ENCODE results near the gene STK26.

STK26 gene

DNA sequence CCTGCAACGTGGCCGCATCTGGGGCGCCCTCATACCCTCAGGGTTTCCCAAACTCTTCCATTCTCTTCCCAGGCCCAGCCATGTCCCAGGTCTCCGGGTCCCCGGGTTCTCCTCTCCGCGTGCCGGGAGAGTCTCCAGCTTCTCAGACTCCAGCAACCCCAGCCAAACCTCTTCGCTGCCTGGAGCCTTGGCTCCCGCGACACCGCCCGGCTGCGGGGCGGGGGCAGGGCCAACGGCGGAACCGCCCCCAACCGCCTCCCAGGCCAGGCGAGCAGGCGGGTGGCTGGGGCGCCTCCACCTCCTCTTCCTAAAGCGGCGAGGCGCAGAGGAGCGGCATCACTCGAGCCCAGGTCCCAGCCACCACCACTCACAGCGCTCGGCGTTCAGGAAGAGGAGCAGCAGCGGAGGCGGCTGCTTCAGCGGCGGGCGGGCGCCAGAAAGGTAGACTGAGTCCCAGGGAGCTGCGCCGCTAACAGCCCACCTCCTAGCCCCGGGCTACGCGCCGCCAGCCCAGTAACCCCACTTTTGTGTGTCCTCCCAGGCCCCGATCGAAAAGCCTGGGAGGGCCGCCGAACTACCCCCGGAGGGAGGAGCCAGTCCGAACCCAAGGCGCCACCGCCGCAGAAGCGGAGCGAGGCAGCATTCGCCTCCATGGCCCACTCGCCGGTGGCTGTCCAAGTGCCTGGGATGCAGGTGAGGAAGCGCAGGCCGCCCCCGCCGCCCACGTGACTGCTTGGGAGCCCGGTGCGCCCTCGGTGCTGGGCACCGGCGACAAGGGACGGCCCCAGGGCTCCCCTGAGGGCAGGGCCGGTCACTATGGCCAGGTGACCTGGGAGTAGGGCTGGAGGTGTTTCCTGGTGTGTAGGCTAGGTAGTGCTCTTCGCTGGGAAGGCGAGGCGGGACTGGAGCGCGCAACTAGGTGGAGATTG is at the start of gene STK26:
STK26 (plus strand) TSS at position 336 of the 929 bp plus-strand sequence; CDS start at position 652, 316 bp downstream.
- DNase-seq (ENCODE audit: extremely low read depth, low read depth), result no peak
- peak within 1 kb of the TSS; percentile 63 for H3K4me3 ChIP-seq (replicated peaks; ENCODE audit: low read depth, low read length)
- TF ChIP-seq, protein P1, sequence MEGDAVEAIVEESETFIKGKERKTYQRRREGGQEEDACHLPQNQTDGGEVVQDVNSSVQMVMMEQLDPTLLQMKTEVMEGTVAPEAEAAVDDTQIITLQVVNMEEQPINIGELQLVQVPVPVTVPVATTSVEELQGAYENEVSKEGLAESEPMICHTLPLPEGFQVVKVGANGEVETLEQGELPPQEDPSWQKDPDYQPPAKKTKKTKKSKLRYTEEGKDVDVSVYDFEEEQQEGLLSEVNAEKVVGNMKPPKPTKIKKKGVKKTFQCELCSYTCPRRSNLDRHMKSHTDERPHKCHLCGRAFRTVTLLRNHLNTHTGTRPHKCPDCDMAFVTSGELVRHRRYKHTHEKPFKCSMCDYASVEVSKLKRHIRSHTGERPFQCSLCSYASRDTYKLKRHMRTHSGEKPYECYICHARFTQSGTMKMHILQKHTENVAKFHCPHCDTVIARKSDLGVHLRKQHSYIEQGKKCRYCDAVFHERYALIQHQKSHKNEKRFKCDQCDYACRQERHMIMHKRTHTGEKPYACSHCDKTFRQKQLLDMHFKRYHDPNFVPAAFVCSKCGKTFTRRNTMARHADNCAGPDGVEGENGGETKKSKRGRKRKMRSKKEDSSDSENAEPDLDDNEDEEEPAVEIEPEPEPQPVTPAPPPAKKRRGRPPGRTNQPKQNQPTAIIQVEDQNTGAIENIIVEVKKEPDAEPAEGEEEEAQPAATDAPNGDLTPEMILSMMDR (IDR thresholded peaks at IDR 0.05; ENCODE audit: low read depth, low read length, missing control alignments), result no peak

DNA sequence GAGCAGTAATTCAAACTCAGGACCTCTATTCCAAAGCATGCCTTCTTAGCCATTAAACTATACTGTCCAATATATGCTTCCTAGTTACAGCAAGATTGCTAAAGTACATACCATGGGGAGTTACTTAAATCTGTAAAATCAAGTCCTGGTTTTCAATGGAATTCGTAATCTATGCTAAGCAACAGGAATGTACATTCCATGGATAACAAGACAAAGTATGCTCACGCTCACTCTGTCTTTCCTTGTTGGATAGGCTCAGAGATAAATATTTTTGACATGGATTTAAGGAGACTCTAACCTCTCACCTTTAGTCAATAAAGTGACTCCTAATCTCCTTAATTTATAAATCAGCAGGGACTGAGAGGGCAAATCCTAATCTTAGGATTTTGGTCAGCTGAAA is 47.3 kb upstream of the STK26 start:
- no peak for DNase-seq (ENCODE audit: extremely low read depth, low read depth)
- no peak overlapping the region for H3K4me3 ChIP-seq (replicated peaks; ENCODE audit: low read depth, low read length)
- TF ChIP-seq, protein P1 (IDR thresholded peaks at IDR 0.05; ENCODE audit: low read depth, low read length, missing control alignments), result no peak

DNA sequence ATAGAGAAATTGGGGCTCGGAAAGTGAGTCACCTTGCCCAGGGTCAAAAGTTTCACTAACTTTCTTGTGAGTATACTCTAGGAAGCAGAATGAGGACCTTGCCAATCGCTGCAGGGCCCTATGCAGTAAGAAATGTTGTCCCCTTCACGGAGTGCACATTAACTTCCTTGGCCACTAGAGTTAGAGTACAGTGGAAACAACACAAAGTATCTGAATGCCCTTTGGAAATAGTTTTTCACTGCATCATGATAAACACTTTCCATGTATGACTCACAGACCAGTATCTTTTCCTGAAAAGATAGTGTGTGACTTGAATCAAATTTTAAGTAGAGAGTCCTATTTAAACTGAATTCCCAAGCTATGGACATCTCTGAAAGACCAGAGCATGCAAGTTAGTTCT is 45.5 kb upstream of the STK26 start:
- TF ChIP-seq, protein P1 (IDR thresholded peaks at IDR 0.05; ENCODE audit: low read depth, low read length, missing control alignments), result no peak
- H3K4me3 ChIP-seq (replicated peaks; ENCODE audit: low read depth, low read length), result no peak overlapping the region
- DNase-seq (ENCODE audit: extremely low read depth, low read depth), result no peak

DNA sequence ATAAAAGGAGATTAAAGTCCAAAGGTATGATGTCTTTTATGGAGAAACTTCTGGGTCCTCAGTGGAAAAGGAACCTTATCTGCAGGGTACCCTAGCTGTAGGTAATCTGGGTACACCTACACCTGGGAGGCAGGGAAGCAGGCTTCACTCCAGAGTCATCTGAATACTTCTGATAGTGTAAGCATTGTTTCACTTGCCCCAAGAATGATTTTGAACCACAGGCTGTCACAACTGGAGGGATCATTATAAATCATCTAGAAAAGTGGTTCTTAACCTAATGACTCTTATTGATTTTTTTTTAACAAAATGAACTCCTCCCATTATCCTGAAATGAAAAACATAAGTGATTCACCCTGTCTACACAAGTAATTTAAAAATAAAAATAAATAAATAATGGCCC is 44.0 kb upstream of the STK26 start:
- TF ChIP-seq, protein P1 (IDR thresholded peaks at IDR 0.05; ENCODE audit: low read depth, low read length, missing control alignments), result no peak
- H3K4me3 ChIP-seq (replicated peaks; ENCODE audit: low read depth, low read length), result no peak overlapping the region
- no peak for DNase-seq (ENCODE audit: extremely low read depth, low read depth)

DNA sequence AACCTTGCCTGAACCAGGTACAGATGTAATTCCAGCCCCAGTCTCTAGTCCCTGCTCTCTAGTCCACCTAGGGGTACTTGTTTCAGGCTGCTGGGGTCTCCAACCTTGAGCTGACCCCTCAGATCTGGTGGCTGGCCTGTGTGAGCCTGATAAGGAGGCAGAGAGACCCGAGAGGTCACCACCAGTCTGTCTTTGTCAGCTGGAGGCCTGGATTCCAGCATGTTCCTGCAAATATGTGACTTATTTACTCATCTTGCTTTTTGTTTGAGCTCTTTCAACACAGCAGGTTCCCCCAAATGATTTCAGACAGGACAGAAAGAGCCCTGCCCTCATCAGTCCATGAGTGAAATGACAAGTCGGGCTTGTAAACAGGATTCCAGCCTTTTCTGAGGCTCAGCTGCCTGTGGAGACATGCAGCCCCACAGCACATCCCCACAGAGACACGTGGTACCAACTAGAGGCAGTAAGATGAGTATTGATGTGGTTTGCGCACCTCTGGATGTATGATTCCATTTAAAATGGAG is 37.5 kb upstream of the STK26 start:
- no peak overlapping the region for H3K4me3 ChIP-seq (replicated peaks; ENCODE audit: low read depth, low read length)
- no peak for DNase-seq (ENCODE audit: extremely low read depth, low read depth)
- TF ChIP-seq, protein P1 (IDR thresholded peaks at IDR 0.05; ENCODE audit: low read depth, low read length, missing control alignments), result no peak

DNA sequence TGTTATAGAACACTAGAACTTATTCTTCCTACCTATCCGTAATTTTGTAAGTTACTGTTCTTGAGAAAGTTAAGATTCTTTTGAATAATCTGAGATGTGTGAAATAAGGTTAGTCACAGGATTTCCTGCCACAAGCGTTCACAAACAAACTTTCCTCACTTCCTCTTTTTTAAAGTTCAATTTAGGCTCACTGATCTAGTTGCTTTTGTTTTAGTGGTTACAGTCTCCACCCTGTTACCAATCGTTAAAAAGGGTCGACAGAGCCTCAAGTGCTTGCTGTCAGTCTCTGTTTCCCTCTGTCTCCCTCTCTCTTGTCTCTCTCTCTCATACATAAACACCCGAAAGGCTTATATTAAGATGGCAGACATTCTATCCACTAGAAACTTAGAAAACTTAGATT is 35.9 kb upstream of the STK26 start:
- no peak overlapping the region for H3K4me3 ChIP-seq (replicated peaks; ENCODE audit: low read depth, low read length)
- TF ChIP-seq, protein P1 (IDR thresholded peaks at IDR 0.05; ENCODE audit: low read depth, low read length, missing control alignments), result no peak
- no peak for DNase-seq (ENCODE audit: extremely low read depth, low read depth)

All from HFF-Myc (cell line).